ENCODE measurements around the gene DMRT1.
"Not testable (repeated sequence)": the region's sequence is repeated elsewhere in the genome, so short reads cannot be mapped to it uniquely, and the experiment has no call there.

The DMRT1 gene

DNA sequence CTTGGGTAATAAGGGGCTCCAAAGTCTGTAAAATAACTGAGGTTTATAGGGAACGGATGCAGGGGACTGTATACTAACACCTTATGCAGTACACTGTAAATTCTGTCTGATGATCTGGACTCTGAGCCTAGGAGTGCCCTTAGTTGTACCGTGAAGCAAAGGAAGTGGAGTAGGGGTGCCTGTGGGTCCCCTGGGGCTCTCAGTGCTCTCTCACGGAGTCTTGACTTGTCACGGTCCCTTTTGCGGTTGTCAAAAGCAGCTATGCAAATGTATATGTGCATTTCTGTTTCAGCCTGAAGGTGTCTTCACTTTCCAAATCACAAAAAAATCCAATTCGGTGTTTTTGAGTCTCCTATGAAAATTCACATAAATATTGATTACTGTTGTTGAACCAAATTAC lies 17.8 kb downstream of the DMRT1 start:
- no peak for DNase-seq (ENCODE audit: low read depth in 3 of 3, low spot score in 1 of 3)

DNA sequence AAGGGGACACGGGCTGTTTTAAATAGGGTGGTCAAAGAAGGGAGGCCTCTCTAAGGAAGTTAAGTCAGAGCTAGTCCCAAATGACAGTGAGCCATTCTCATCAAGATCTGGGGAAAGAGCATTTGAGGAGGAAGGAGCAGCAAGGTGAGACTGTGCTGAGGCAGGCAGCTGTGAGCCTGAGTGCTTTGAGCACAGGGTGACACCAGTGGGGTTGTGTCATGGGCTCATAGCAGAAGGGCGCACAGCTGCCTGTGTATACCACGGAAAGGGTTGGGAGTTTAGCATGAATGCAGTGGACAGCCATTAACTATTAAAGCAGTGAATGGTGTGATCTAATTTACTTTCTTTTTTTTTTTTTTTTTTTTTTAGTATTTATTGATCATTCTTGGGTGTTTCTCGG lies 19.2 kb downstream of the DMRT1 start:
- DNase-seq (ENCODE audit: low read depth in 3 of 3, low spot score in 1 of 3) = no peak

DNA sequence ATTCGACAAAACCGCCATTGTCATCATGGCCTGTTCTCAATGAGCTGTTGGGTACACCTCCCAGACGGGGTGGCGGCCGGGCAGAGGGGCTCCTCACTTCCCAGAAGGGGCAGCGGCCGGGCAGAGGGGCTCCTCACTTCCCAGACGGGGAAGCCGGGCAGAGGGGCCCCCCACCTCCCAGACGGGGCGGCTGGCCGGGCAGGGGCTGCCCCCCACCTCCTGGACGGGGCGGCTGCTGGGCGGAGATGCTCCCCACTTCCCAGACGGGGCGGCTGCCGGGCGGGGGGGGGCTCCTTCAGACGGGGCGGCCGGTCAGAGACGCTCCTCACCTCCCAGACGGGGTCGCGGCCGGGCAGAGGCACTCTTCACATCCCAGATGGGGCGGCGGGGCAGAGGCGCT lies 20.0 kb downstream of the DMRT1 start:
- not testable (repeated sequence) for DNase-seq (ENCODE audit: low read depth in 3 of 3, low spot score in 1 of 3)

DNA sequence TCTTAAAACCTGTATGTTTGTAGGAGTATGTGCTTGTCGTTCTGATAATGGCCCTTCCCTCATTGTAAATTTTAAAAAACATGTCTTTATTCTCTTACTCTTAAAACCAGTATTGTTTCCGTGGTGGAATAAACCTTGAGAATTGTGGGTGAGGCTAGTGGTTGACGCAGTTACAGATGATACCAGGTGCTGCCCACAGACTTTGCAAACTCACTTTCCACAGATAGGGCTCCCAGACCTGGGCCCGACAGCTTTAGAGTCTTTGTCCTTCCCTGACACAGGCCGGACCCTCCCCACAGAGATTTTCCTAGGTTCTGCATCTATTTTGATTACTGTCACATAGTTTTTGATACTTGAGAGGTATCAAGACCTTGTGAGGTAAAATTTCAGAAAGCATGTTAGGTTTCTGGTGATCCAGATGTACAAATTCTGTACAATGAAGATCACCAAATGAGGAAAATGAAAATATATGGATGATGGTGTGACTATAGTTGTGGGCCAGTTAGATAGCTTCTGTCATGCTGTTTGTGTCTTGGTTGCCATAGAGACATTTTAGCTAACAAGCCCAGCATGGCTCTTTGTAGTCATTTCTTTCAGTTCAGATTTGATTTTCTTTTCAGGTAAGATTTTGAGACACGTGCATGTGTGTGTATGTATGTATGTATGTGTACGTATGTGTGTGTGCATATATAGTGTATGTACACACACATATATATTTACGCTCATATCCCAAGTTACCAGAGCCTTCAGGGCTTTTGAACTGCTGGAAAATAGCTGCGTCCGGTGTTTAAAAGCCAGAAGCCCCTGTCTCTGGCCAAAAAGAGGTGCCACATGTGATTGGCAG lies 33.8 kb downstream of the DMRT1 start:
- no peak for DNase-seq (ENCODE audit: low read depth in 3 of 3, low spot score in 1 of 3)

DNA sequence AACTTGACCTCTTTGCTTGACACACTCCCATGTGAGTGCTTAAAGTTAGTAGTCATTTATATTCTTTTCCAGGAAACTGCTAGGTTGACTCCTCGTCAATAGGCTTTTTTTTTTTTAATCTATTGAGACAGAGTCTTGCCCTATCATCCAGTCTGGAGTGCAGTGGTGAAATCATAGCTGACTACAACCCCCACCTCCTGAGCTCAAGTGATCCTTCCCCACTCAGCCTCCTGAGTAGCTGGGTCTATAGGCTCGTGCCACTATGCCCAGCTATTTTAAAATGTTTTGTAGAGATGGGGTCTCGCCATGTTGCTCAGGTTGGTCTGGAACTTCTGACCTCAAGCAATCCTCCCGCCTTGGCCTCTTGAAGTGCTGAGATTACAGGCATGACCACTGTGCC lies 34.9 kb downstream of the DMRT1 start:
- DNase-seq (ENCODE audit: low read depth in 3 of 3, low spot score in 1 of 3) = no peak

DNA sequence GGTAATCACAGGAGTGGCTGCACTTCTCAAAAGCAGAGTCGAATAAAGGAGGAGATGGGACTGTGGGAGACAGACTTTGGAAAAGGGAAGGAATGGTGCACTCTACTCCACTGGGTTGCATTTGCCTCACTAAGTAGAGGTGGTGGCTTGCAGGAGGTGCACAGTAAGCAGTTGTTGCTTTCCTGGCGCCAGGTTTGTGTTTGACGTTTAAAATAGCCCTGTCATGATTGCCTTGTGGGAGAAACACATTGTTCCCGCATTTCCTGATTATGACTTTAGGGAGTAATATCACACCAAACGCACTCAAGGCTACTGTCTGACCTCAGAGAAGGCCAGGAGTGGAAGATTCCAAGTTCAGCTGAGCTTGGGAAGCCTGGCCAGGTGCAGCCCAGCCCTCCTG lies 36.7 kb downstream of the DMRT1 start:
- DNase-seq (ENCODE audit: low read depth in 3 of 3, low spot score in 1 of 3) = no peak

DNA sequence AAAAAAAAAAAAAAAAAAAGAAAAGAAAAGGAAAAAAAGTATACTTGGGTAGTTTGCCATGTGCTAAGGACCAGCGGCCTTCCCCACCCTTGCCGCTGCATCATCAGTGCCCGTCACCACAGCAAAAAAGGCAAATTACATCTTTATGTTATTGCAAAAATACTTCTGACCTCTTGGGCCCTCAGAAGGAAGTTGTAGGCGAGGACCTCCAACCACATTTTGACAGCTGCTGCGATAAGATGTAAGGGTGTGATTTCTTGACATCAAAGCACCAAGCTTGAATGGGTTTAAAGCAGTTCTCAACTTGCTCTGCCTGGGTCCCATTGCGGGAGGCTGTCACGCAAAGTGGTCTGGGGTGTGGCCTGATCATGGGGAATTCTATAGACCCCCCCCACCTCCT lies 39.2 kb downstream of the DMRT1 start:
- no peak for DNase-seq (ENCODE audit: low read depth in 3 of 3, low spot score in 1 of 3)

DNA sequence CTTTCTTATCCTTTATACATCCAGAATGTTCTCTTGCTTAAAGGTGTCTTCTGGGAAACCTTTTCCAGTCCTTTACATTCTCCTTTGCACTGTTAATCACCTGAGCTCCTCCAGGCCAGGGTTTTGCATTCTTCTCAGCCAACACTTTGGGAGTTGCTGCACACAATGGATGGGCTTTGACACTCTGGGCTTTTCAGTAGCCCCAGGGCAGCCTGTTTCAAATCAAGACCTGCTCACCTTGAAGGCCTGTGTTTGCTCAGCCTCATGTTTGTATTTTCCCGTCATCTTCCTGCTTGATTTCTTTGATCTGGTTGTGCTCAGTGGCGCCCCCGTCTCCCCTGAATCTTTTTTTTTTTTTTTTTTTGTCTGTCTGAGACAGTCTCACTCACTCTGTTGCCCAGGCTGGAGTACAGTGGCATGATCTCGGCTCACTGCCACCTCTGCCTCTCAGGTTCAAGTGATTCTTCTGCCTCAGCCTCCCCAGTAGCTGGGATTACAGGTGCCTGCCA lies 41.0 kb downstream of the DMRT1 start:
- DNase-seq (ENCODE audit: low read depth in 3 of 3, low spot score in 1 of 3) = no peak

DNA sequence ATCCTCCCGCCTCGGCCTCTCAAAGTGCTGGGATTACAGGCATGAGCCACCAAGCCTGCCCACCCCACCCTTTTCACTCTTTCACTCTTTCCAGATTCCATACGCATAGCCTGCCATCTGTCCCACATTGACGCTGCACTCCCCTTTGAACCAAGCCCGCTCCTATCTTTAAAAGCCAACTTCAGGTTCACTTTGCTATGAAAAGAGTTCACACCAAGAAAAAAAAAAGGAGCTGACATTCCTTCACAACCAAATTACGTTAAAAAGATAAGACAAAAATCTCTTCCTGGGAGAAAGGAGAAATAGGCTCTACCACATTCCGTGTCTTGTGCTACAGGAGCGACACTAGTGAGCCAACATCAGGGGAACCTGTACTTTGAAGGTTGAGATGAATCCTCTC lies 41.5 kb downstream of the DMRT1 start:
- no peak for DNase-seq (ENCODE audit: low read depth in 3 of 3, low spot score in 1 of 3)

DNA sequence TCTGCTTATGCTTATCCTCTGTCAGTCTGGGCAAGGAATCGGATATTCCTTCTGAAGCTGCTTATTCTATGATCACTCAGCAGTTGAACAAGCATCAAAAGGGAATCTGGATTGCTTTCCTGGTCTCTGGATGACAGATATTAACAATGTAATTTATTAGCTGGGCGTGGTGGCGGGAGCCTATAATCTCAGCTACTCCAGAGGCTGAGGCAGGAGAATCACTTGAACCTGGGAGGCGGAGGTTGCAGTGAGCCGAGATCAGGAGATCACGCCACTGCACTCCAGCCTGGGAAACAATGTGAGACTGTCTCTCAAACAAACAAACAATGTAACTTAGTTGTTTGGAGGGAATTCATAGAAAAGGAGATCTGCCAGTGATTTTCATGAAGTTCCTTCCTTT lies 45.4 kb downstream of the DMRT1 start:
- DNase-seq (ENCODE audit: low read depth in 3 of 3, low spot score in 1 of 3) = no peak

DNA sequence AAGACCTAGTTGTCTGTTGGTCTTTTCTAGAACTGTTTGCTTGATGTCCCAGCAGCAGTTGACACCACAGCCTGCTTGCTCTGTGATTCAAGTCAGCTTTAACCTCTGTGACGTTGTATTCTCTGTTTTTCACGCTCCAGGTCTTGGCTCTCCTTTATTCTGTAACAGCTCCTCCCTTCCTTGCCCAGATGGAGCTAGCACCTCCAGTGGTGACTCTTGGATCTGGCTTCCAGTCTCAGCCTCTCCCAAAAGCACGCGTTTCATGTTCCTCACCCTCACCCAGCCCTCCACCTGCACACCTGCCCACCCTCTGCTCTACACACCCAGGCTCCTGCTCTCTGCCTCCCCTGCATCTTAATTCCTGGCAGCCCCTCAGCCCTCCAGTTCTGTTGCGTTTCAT lies 50.6 kb downstream of the DMRT1 start:
- DNase-seq (ENCODE audit: low read depth in 3 of 3, low spot score in 1 of 3) = no peak

DNA sequence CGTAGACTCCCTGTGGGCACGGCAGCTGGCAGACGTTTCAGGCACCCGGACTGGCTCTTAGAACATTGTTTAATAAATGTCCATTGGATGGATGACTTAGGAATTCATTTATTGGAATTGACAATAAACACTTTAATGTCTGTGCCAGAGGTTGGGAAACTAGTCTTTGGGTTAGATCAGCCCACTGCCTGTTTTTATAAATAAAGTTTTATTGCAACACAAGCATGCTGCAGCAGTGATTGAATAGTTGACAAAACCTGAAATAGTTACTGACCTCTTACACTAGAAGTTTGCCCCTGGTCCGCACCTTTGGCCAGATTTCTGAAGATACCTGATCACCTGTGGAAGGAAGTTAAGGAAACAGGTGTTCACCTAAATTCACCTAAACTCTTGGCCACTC lies 51.6 kb downstream of the DMRT1 start:
- no peak for DNase-seq (ENCODE audit: low read depth in 3 of 3, low spot score in 1 of 3)

DNA sequence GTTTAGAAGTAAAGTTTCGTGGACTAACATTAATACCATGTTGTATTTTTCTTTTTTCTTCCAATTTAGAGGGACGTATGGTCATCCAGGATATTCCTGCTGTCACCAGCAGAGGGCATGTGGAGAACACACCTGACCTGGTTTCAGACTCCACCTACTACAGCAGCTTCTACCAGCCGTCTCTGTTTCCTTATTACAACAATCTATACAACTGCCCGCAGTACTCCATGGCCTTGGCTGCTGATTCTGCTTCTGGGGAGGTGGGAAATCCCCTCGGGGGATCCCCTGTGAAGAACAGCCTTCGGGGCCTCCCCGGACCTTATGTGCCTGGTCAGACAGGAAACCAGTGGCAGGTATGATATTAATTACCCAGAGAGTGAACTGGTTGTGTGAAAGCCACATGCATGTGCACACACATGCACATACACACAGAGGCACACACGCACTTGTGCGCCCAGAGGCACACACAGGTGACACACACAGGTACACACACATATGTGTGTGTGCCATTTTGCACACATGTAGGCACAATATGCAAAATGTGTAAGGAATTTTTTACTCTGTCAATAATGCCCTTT lies 52.4 kb downstream of the DMRT1 start:
- DNase-seq (ENCODE audit: low read depth in 3 of 3, low spot score in 1 of 3) = peak in 2 of 3 donors; percentile 4 to 8

DNA sequence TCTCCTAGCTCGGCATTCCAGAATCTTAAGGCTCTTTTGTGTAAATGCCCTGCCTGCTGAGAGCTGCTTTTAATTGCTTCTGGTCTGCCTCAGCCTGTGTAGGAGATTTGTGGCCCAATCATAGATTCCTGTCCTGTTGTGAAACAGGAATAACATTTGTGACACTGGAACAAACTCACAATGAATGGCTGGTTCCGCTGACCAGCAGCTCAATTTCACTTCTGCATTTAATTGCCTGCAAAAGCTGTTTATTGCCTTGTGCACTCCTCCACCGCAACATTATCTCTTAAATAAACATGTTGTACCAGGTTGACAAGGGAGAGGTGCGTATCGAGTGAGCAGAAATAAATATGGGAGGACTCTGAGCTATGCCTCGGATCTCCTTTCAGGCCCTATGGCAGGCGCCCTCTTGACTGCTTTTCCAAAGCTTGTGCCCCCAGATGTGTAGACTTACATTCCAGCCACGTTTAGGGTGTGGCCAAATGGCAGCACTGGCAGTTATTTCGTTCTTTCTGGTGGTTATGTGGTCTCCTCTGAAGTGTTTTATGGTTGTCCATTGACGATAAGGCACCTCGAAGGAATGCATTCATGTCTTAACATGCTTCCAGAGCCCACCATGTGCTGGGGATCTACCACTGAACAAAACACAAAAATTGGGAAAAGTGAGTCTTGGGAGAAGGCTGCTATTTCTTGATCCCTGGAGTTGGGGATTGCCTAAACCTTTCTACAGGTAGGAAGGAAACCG lies 58.1 kb downstream of the DMRT1 start:
- DNase-seq (ENCODE audit: low read depth in 3 of 3, low spot score in 1 of 3) = no peak

DNA sequence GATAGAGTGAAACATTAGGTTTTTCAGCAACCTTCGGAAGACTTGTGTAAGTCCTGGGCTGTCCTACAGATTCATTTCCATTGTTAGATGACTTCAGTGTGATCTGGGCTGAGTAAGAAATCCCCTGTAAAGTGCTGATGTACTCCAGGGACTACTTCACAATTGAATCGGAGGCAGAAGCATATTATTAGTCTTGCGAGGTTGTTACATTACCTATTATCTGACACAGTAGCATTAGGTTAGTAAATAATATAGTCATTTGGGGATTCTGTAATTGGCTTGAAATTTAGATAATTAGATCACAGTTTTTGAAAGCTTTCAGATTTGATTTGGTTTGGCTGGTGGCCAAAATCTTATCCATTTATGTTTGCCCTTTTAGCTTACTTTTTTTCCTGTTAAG lies 62.4 kb downstream of the DMRT1 start:
- no peak for DNase-seq (ENCODE audit: low read depth in 3 of 3, low spot score in 1 of 3)

DNA sequence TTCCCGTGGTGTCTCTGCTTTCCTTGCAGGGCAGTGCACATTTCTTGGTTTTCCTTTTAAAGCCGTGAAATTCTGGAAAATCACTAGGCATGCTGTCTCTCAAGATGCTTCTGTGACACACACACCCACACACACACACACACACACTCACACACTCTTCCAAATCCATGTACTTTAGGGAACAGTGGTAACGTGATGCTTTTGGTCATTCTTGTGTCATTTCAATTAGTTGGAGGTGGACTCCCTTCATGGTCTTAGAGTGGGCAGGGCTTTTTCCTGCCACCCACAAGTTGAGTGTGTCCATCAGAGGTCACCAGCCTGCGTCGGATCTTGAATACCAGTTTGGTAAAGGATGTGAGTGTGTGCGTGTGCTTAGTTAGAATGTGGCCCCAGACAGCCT lies 64.4 kb downstream of the DMRT1 start:
- DNase-seq (ENCODE audit: low read depth in 3 of 3, low spot score in 1 of 3) = no peak

DNA sequence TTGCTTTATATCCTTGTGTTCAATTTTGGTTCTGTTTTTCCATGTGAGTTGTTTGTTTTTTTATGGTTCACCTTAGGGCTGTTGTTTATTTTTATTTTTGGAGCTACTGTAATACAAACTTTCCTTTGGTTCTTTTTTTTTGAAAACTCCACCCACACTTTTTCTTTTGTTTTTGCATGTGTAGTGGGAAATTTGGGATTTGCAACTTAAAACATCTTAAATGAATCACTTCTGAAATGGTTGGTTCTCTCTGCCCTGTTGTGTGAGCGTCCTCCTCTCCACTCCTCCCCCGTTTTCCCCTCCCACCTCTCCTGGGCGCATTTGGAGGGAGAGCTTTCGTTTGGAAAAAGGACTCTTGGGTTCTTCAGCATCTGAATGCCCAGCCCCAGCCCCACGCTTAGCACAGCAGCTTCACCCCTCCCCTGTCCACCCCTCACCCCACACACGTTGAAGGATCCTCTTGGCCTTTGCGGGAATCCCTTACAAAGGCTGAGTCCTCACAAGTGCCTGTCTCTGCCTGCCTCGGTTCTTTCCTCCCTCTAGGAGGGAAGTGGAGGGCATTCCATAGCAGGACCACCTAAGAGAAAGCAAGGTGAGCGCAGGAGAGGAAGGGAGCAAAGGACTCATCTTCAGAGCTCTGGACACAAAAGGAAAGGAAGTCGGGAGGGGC lies 67.2 kb downstream of the DMRT1 start:
- no peak for DNase-seq (ENCODE audit: low read depth in 3 of 3, low spot score in 1 of 3)

DNA sequence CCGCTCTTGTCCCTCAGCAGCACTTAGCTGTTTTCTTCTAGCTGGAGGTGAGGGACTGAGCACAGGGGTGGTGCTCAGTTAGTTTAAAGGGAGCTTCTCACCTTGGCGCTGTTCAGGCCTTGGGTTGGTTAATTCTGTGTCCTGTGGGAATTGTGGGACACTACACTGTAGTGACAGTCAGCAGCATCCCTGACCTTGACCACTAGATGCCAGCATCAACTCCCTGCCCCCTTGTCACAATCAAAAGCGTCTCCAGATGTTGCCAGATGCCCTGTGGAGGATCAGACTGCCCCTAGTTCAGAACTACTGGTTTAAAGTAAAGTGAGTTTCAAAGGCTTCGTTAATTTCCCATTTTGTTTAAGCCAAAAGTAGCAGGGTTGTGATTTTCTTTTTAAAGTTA lies 69.5 kb downstream of the DMRT1 start:
- no peak for DNase-seq (ENCODE audit: low read depth in 3 of 3, low spot score in 1 of 3)

DNA sequence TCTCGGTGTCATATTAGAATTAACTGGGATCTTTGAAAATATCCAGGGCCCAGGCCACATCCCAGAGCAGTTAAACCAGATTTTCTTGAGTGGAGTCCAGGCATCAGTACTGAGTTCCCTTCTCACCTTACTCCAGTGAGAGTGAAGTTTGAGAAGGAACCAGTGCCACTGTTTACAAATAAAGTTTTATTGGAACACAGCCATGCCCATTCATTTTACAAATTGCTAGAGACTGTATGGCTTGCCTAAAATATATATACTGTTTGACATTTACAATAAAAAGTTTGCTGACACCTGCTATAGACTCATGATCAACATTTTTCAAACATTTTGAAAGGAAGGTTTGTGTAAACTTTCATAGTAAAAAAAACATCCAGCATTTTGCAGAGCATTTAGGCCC lies 71.3 kb downstream of the DMRT1 start:
- no peak for DNase-seq (ENCODE audit: low read depth in 3 of 3, low spot score in 1 of 3)

DNA sequence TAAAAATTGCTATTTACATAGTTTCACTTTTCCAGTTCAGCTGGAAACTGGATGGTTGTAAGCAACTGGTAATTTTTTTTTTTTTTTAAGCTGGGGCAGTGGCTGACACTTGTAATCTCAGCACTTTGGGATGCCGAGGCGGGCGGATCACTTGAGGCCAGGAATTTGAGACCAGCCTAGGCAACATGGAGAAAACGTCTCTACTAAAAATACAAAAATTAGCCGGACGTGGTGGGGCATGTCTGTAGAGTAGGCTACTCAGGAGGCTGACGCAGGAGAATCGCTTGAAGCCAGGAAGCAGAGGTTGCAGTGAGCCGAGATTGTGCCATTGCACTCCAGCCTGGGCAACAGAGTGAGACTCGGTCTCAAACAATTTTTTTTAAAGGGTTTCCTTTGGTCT lies 72.0 kb downstream of the DMRT1 start:
- not testable (repeated sequence) for DNase-seq (ENCODE audit: low read depth in 3 of 3, low spot score in 1 of 3)

DNA sequence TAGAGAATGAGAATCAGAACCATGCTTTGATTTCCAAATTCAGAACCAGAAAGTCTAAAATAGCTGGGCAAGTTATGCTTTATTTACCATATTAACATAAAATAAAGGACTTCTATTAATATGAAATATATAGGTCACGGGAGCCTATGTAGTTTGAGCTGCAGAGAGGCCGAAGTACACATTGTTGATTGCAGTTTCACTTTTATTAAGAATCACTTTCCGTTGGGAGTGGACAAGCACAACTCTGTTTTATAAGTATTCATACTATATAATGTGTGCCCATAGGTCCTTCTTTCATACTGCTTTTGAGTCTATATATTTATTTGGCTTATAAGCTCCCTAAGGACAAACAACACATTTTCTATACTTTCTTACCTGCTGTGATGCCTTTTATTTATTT lies 76.2 kb downstream of the DMRT1 start:
- no peak for DNase-seq (ENCODE audit: low read depth in 3 of 3, low spot score in 1 of 3)

DNA sequence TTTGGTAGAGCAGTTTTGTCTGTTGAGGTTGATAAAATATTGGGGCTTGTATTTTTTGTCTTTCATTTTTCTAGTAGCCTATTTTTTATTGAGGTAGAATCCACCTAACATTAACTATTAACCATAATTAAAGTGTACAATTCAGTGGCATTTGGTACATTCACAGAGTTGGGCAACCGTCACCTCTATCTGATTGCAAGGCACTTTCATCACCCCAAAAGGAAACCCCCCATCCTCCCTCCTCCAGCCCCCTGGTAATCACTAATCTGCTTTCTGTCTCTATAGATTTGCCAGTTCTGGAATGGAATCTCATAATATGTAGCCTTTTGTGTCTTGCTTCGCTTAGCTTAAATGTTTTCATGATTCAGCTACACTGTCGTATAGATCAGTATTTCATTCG lies 79.4 kb downstream of the DMRT1 start:
- no peak for DNase-seq (ENCODE audit: low read depth in 3 of 3, low spot score in 1 of 3)
